Hepatocyte (in vitro differentiated cells): ENCODE results near the gene UTRN. TPM values are rescaled to one million over a fixed set of nuclear protein-coding genes. Genes with fewer than 3 reads are reported as not detected.

Experiments
- DNase-seq: peaks from one replicate; pipeline ENCODE4 v3.0.0-alpha.2; 2016; ENCODE audit warnings: low spot score
- H2AFZ ChIP-seq: fragments of 200-600 bp; sonication (generic); 2 replicates; pipeline ENCODE4 v1.6.0; 2016; ENCODE audit warnings: antibody characterized with exemption, mild to moderate bottlenecking
- H3K27ac ChIP-seq: fragments of 200-600 bp; sonication (generic); 2 replicates; pipeline ENCODE4 v1.5.1; 2016; ENCODE audit warnings: mild to moderate bottlenecking
- H3K27me3 ChIP-seq: fragments of 200-600 bp; sonication (generic); 2 replicates; pipeline ENCODE4 v1.6.1; 2016
- H3K36me3 ChIP-seq: fragments of 200-600 bp; sonication (generic); replicated peaks from 2 replicates; pipeline ENCODE4 v1.5.1; 2016; ENCODE audit warnings: low read depth; ENCODE audit not compliant: insufficient read depth
- H3K4me1 ChIP-seq: fragments of 200-600 bp; sonication (generic); 2 replicates; pipeline ENCODE4 v1.5.1; 2016; ENCODE audit warnings: mild to moderate bottlenecking, moderate library complexity; ENCODE audit not compliant: insufficient read depth
- H3K4me2 ChIP-seq: fragments of 200-600 bp; sonication (generic); 2 replicates; pipeline ENCODE4 v1.6.0; 2016
- H3K4me3 ChIP-seq: fragments of 200-600 bp; sonication (generic); 2 replicates; pipeline ENCODE4 v1.5.1; 2016; ENCODE audit warnings: mild to moderate bottlenecking
- H3K79me2 ChIP-seq: fragments of 200-600 bp; sonication (generic); 2 replicates; pipeline ENCODE4 v1.6.0; 2017; ENCODE audit warnings: mild to moderate bottlenecking
- H3K9me2 ChIP-seq: fragments of 200-600 bp; sonication (generic); replicated peaks from 2 replicates; pipeline ENCODE4 v1.6.0; 2017; ENCODE audit warnings: mild to moderate bottlenecking; ENCODE audit not compliant: insufficient read depth
- H3K9me3 ChIP-seq: fragments of 200-600 bp; sonication (generic); 2 replicates; pipeline ENCODE4 v1.5.1; 2016; ENCODE audit warnings: low read depth, mild to moderate bottlenecking
- H4K20me1 ChIP-seq: fragments of 200-600 bp; sonication (generic); 2 replicates; pipeline ENCODE4 v1.6.0; 2016; ENCODE audit warnings: mild to moderate bottlenecking; ENCODE audit not compliant: insufficient read depth, poor library complexity, severe bottlenecking
- CTCF ChIP-seq: fragments of 200-600 bp; sonication (generic); IDR thresholded peaks from 2 replicates; pipeline ENCODE4 v1.5.1; 2016; ENCODE audit warnings: antibody characterized with exemption, mild to moderate bottlenecking; ENCODE audit not compliant: poor library complexity
- EZH2 ChIP-seq: fragments of 200-600 bp; sonication (generic); IDR thresholded peaks from 2 replicates; pipeline ENCODE4 v1.6.1; 2016; ENCODE audit warnings: antibody characterized with exemption, mild to moderate bottlenecking, borderline replicate concordance
- EZH2phosphoT487 ChIP-seq: fragments of 200-600 bp; sonication (generic); IDR thresholded peaks from one replicate; pipeline ENCODE4 v1.6.1; 2018; ENCODE audit warnings: antibody characterized with exemption, mild to moderate bottlenecking, low read depth, moderate library complexity; ENCODE audit not compliant: unreplicated experiment, severe bottlenecking
- WGBS: methylation state at CpG from one replicate; pipeline ENCODE4 v1.1.6; 2016; ENCODE audit warnings: low lambda C conversion rate; ENCODE audit errors: missing lambda C conversion rate; 5-methylcytosine and 5-hydroxymethylcytosine counted together
- polyA plus RNA-seq: library from polyadenylated mRNA; unstranded; fragments of >200 nt; fragmentation: Nextera tagmentation; extraction: Ambion mirVana; gene quantifications from 2 replicates; pipeline ENCODE4 v1.2.1, GENCODE V29; 2016
- total RNA-seq: library from RNA; depleted of rRNA; stranded (reverse); fragments of >200 nt; gene quantifications from 2 replicates; pipeline ENCODE4 v1.2.3, GENCODE V29; 2014

Gene UTRN
- total and polyA plus RNA-seq, 2 experiments from 2014 or later, result 33.1 to 112 TPM

- Histone ChIP-seq H3K27me3 (no peaks in the 10 kb centered on the region), H3K9me3 (no peaks in the 10 kb centered on the region), H3K36me3 (no peaks in the 10 kb centered on the region), H3K4me1 (no peaks in the 10 kb centered on the region), H3K4me2 (no peak overlapping the region), H3K4me3 (no peak overlapping the region), H2AFZ (no peak overlapping the region), H3K79me2 (peaks cover 68% of the 10 kb centered on the region), H4K20me1 (no peaks in the 10 kb centered on the region), H3K9me2 (no peaks in the 10 kb centered on the region), H3K27ac (peak overlapping the region; percentile 55)
- WGBS, result 57% methylated on average over 2 of the region's 2 CpGs
- DNase-seq, result no peak
- TF ChIP-seq EZH2phosphoT487 (no peak), CTCF (no peak), EZH2 (no peak)
These were observed 32.6 kb downstream of the UTRN start for GRCh38 chr6:144317736-144318135.

GRCh38 chr6:144319211-144319610 lies 34.1 kb downstream of the UTRN start:
- no peak overlapping the region for H3K4me2 ChIP-seq
- no peak overlapping the region for H3K4me3 ChIP-seq
- H3K9me3 ChIP-seq, result no peaks in the 10 kb centered on the region
- H3K27me3 ChIP-seq, result no peaks in the 10 kb centered on the region
- WGBS, result 83% methylated on average over 4 of the region's 4 CpGs
- DNase-seq, result no peak
- no peaks in the 10 kb centered on the region for H3K4me1 ChIP-seq
- no peaks in the 10 kb centered on the region for H3K9me2 ChIP-seq
- no peaks in the 10 kb centered on the region for H3K36me3 ChIP-seq
- TF ChIP-seq EZH2phosphoT487 (no peak), EZH2 (no peak), CTCF (no peak)
- no peak overlapping the region for H2AFZ ChIP-seq
- H3K79me2 ChIP-seq, result peaks cover 66% of the 10 kb centered on the region
- H4K20me1 ChIP-seq, result no peaks in the 10 kb centered on the region
- H3K27ac ChIP-seq, result no peak overlapping the region

- H3K9me2 ChIP-seq, result no peaks in the 10 kb centered on the region
- no peak for DNase-seq
- H3K4me2 ChIP-seq, result peak overlapping the region; percentile 43
- H2AFZ ChIP-seq, result no peak overlapping the region
- 57% methylated on average over 5 of the region's 5 CpGs for WGBS
- H3K4me3 ChIP-seq, result no peak overlapping the region
- peaks cover 69% of the 10 kb centered on the region for H3K79me2 ChIP-seq
- H3K27ac ChIP-seq, result no peak overlapping the region
- H4K20me1 ChIP-seq, result no peaks in the 10 kb centered on the region
- H3K36me3 ChIP-seq, result no peaks in the 10 kb centered on the region
- no peaks in the 10 kb centered on the region for H3K9me3 ChIP-seq
- H3K4me1 ChIP-seq, result no peaks in the 10 kb centered on the region
- no peaks in the 10 kb centered on the region for H3K27me3 ChIP-seq
- TF ChIP-seq CTCF, result no peak
- TF ChIP-seq EZH2phosphoT487, result no peak
- no peak for TF ChIP-seq EZH2
These were observed 35.6 kb downstream of the UTRN start for GRCh38 chr6:144320741-144321140.
